ENCODE data around the gene INAFM2. TPM values are rescaled to one million over a fixed set of nuclear protein-coding genes. Genes with fewer than 3 reads are reported as not detected.

Gene INAFM2
- total and polyA plus RNA-seq, 9 of the 15 experiments (the other 6 are each of a cell fraction or from before 2014, with no cell fraction given) = 11.8 to 43.1 (median 27.2) TPM

GRCh38 chr15:40290918-40291574, 32.4 kb upstream of the INAFM2 start (continued):
- TF ChIP-seq YBX1 (IDR thresholded peaks at IDR 0.05) (no peak), MAX (CRISPR knock-in tag; IDR thresholded peaks at IDR 0.05) (peak; percentile 96), ELF2 (CRISPR knock-in tag; IDR thresholded peaks at IDR 0.05) (no peak)
- TF ChIP-seq, protein P1, sequence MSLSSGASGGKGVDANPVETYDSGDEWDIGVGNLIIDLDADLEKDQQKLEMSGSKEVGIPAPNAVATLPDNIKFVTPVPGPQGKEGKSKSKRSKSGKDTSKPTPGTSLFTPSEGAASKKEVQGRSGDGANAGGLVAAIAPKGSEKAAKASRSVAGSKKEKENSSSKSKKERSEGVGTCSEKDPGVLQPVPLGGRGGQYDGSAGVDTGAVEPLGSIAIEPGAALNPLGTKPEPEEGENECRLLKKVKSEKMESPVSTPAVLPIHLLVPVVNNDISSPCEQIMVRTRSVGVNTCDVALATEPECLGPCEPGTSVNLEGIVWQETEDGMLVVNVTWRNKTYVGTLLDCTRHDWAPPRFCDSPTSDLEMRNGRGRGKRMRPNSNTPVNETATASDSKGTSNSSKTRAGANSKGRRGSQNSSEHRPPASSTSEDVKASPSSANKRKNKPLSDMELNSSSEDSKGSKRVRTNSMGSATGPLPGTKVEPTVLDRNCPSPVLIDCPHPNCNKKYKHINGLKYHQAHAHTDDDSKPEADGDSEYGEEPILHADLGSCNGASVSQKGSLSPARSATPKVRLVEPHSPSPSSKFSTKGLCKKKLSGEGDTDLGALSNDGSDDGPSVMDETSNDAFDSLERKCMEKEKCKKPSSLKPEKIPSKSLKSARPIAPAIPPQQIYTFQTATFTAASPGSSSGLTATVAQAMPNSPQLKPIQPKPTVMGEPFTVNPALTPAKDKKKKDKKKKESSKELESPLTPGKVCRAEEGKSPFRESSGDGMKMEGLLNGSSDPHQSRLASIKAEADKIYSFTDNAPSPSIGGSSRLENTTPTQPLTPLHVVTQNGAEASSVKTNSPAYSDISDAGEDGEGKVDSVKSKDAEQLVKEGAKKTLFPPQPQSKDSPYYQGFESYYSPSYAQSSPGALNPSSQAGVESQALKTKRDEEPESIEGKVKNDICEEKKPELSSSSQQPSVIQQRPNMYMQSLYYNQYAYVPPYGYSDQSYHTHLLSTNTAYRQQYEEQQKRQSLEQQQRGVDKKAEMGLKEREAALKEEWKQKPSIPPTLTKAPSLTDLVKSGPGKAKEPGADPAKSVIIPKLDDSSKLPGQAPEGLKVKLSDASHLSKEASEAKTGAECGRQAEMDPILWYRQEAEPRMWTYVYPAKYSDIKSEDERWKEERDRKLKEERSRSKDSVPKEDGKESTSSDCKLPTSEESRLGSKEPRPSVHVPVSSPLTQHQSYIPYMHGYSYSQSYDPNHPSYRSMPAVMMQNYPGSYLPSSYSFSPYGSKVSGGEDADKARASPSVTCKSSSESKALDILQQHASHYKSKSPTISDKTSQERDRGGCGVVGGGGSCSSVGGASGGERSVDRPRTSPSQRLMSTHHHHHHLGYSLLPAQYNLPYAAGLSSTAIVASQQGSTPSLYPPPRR (CRISPR knock-in tag; IDR thresholded peaks at IDR 0.05; ENCODE audit: borderline replicate concordance) = 0 out of 2 replicates have a peak, but pooled peaks have one; percentile 34

DNA sequence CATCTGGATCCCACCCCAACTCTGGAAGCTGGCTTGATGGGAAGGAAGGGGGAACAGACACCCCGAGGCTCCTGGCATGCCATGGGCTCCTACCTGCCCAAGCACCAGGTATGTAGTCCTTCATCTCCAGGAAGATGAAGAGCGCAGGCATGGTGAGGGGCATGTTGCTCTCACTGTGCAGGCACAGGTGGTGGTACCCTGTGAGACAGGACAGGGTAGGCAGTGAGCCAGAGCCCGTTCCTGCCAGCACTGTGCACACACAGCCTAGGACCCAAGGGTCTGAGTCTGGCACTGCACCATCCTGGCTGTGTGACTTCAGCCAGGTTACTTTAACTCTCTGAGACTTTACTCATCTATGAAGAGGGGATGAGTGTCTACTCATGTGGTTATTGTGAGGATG, 31.2 kb upstream of the INAFM2 start:
- 34% methylated on average over 3 of the region's 3 CpGs for WGBS (ENCODE audit: insufficient coverage, low coverage, missing lambda C conversion rate)
- Histone ChIP-seq H3K9me3 (replicated peaks; ENCODE audit: control insufficient read depth, insufficient read depth, low read depth, low read length) (no peaks in the 10 kb centered on the region), H3K9ac (ENCODE audit: insufficient read depth in 1 of 2, low read depth in 2 of 2, low read length in 2 of 2) (0 out of 4 replicates have a peak overlapping the region, but pooled peaks of 1 of the 2 experiments have one; percentile 15), H3K36me3 (ENCODE audit: control insufficient read depth, insufficient read depth, low read length) (no peaks in the 10 kb centered on the region), H3K4me2 (ENCODE audit: insufficient read depth, low read length) (no peak overlapping the region), H3K4me1 (replicated peaks in 1 of 2; ENCODE audit: control insufficient read depth in 2 of 2, insufficient read depth in 2 of 2, low read length in 2 of 2) (peaks cover 0 to 30% of the 10 kb centered on the region in 2 experiments; a peak in 3 of 5 replicates), H3K27ac (ENCODE audit: extremely low read depth, low read depth, low read length) (no peak overlapping the region), H2AFZ (ENCODE audit: low read depth, low read length) (no peak overlapping the region), H3K27me3 (ENCODE audit: control insufficient read depth in 2 of 2, insufficient read depth in 2 of 2, low read length in 2 of 2) (peaks cover 3 to 41% of the 10 kb centered on the region in 2 experiments; a peak in 4 of 5 replicates), H4K20me1 (replicated peaks; ENCODE audit: control insufficient read depth, insufficient read depth, low read length) (0 out of 2 replicates have a peak, but pooled peaks cover 2% of the 10 kb centered on the region), H3K4me3 (no peak overlapping the region), H3K79me2 (ENCODE audit: control insufficient read depth, insufficient read depth, low read length) (no peaks in the 10 kb centered on the region), H3K9me1 (ENCODE audit: control insufficient read depth, insufficient read depth, low read length) (no peaks in the 10 kb centered on the region)
- POLR2A ChIA-PET = interaction anchor here (0.6 kb wide), 1 partner anchor 17 kb away, joined by 3 read pairs; no protein-coding TSS in a partner anchor
- FAIRE-seq = no peak
- CTCF ChIA-PET (ENCODE audit: low intra/inter-chr PET ratio) = no interaction called here
- no peak for DNase-seq (ENCODE audit: extremely low read depth in 1 of 4, low spot score in 3 of 4)
- intact Hi-C loops (cut with micrococcal nuclease) = no loop called here
- no peak for ATAC-seq
- in situ Hi-C loops (cut with MboI) = no loop called here
- BruUV-seq (replicated peaks) = no TSS peak
- TF ChIP-seq ZNF12 (CRISPR knock-in tag; IDR thresholded peaks at IDR 0.05) (no peak), ZNF282 (CRISPR knock-in tag; IDR thresholded peaks at IDR 0.05) (no peak), KAT8 (IDR thresholded peaks at IDR 0.05; ENCODE audit: low read depth) (no peak), CREB5 (CRISPR knock-in tag; IDR thresholded peaks at IDR 0.05) (no peak), ZNF263 (CRISPR knock-in tag; IDR thresholded peaks at IDR 0.05; ENCODE audit: borderline replicate concordance) (no peak), PREB (CRISPR knock-in tag; IDR thresholded peaks at IDR 0.05) (no peak)

All from K562 (cell line).